Activated T-cell treated with anti-CD3 and anti-CD28 coated beads for 1 hour (primary cell): Measurements from ENCODE around the gene DGCR2.

Source experiments
- DNase-seq: peaks from one replicate; pipeline ENCODE4 v3.0.0-alpha.2; 2020; ENCODE audit warnings: low read depth

Gene DGCR2

DNA sequence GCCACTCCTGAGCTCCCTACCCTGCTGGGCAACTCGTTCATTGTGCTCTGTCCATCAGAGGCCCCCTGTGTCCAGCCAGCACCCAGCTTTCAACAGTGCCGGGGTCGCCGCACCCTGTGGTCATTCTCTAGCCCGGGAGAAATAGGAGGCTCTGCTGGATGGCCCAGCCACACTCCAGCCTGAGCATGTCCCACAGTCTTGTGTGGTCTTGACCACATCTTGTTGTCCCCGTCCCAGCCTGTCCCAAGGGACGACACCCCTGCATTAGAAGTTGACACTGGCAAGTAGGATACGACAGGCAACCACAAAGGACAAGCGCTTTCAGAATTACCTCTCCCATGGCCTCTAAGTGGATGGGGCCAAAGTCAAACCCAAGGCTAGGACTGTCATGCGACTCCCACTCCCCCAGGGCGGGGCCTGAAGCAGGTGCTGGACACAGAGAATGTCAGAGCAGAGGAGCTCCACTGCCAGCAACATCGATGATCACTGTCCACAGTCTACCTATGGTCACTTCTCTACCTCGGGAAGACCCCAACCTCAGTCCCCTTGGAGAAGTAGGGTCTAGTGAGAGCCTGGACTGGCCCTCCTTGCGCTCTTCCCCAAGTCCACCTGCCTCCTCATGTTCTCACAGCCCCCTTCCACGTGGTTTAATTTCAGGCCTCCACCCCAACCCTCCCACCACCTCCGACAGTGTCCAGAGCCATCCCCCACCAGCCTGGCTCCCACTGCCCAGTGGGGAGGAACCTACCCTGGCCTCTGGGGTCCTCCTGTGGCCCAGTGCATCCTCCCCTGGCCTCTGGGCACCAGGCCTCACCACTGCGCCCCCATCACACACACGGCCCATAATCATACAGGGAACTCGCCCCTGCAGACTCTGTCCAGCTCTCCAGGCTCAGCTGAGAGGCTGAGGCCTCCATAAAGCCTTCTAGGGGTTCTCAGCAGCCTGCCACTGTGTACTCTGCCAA, 4.4 kb upstream of the DGCR2 start:
- no peak for DNase-seq

DNA sequence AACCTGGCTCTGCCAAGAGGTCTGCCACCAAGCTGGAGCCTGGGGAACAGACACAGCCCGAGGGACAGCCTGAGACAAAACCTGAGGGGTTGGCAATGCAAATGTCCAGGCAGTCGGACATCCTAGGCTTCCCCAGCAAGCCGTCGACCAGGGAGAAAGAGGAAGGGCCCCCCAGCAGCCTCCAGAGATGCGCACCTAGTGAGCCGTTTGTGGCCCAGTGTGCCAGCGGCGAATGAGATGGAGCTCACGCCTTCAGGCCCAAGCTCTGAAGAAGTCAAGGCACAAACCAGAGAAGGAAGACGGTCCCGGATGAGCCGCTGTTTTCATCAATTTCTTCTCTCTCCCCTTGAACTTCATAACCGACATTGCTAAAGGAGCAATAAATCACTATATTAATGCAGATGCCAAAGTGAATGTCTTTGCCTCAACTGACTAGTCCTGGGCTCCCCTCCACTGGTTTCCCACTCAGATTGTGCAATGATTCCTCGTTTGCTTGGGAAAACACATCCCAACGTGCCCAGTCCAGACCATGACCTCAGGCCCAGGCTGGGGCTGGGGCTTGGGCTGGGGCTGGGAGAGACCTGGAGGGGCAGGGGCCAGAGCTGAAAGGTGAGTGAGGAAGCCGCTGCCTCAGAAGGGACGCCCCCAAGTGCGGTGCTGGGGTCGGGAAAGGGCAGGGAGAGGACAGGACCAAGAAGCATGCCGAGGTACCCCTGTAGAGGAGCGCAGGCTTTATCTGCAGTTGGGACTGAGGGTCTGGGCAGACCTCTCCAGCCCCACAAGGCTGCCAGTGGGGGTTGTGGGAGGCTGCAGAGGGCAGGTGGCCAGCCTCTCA, 3.5 kb upstream of the DGCR2 start:
- DNase-seq = no peak

DNA sequence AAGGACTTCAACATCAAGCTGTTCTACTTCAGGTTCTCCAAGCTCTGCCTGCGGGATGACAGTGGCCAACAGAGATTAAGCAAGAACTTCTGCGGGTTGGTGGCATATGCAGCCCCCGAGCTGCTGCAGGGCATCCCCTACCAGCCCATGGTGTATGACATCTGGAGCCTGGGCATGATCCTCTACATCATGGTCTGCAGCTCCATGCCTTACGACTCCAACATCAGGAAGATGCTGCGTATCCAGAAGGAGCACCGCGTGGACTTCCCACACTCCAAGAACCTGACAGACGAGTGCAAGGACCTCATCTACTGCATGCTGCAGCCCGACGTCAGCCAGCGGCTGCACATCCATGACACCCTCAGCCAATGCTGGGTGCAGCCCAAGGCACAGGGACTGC, 2.8 kb upstream of the DGCR2 start:
- DNase-seq = no peak

DNA sequence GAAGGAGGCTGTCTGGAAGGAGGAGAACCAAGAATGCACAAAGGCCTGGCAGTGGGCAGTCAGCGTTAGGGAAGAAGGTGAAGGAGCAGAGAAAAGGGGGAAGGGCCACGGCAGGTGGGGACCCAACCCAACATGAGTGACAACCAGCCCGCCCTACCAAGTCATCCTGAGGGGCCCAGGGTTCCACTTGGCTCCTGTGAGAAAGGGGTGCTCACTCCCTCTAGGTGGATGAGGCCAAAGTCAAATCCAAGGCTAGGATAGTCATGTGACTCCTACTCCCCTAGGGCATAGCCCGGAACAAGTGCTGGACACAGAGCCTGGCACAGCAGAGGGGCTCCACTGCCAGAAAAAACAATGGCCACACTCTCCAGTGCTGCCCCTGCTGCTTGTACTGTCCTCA, 2.2 kb upstream of the DGCR2 start:
- DNase-seq = no peak

DNA sequence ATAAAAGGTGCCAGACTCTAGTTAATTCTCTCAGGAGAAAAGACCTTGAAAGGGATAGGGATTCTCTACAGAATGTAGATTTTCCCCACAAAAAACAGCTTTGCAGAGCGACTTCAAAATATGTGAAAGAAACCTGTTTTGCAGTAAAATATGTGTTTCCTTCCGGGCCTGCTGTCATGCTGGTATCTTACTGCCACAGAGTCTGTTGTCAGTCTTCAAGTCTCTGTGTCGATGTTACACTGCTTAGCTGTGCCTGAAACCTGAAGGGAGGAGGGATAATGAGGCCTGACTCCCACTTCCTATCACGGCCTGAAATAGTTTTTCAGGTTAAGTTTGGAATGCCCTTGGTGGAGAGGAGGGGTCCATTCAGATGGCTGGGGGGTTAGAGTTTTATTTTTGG, 1.7 kb upstream of the DGCR2 start:
- no peak for DNase-seq

DNA sequence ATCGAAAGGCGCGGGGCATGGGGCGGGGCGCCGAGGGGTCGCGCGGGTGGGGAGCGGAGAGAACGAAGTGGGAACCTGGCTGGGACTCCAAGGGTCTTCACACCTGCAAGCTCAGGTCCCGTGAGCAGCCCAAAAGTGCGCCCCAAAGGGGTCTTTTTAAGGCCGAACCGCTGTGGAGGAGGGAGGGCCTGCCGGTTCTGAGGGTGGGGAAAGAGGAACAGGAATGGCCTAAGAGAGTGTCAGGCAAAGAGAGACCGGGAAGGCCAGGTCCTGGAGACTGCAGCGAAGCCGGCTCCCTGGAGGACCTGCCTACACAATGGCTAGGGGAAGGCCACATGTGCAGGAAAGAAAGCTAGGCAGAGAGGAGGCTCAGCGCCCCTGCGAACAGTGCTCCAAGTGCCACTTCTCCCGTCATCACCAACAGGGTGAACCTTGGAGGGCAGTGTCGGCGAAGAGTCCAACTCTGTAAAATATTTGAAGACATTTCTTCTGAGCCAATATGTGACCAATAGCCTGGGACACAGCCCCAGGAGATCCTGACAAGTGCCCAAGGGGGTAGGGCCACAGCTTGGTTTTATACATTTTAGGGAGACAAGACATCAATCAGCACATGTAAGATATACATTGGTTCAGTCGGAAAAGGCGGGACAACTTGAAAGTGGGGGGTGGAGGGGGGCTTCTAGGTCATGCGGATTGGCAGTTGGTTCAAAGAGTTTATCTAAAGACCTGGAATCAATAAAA, 710 bp upstream of the DGCR2 start:
- DNase-seq = no peak

DNA sequence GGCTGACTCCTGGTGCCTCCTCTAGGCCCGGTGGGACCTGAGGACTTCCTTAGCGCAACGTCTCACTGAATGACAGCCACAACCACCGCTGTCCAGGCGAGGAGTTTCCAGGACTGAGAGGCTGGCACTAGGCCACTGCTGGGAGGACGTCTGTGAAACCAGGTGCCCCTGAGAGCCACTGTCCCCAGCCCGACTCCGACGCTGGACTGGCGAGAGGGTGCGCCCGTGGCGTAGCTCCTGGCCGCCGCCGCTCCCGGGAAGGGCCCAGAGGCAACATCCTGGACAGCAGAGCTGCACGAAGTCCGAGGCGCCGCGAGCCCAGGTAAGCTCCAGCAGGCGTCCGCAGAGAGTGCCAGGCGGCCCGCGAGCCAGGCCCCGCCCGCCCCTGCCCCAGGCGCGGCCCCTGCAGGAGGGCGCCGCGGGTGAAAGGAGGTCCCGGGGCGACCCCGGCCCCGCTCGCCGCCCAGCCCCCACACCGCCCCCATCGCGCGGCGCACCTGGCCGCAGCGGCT, 525 bp downstream of the DGCR2 start:
- no peak for DNase-seq

DNA sequence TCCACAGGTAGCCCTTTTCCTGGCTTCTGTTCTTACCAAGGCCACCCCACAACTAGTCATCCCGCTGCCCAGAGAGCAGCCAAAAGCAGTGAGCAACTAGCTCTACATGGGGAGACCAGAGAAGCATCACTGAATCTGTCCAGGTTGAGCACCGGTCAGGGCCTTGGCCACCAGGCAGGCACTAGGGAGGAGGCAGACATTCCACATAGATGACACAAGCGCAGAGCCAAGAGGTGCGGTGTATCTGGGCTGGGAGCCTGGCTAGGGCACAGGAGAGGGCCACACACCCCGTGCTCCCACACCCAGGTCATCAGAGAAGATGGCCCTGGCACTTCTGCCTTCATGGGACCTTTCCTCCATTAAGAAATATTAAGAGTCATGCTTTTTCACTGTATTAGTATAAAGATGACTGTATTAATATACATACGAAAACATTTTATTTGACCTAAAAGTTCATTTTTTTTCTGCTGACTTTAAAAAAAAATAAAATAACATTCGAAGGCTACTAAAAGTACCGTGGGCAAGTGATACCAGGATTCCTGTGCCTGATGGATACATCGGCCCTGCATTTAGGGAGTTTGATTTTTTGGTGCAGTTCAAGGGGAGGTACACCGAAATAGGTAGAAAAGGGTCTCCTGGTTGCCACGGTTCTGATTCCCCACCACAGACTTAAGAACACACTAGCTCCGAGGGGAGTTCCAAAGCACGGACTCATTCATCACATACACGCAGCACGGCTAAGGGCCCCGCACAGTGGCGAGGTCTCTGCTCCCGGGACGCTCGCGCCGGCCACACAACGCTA, 1.2 kb downstream of the DGCR2 start:
- DNase-seq = no peak

DNA sequence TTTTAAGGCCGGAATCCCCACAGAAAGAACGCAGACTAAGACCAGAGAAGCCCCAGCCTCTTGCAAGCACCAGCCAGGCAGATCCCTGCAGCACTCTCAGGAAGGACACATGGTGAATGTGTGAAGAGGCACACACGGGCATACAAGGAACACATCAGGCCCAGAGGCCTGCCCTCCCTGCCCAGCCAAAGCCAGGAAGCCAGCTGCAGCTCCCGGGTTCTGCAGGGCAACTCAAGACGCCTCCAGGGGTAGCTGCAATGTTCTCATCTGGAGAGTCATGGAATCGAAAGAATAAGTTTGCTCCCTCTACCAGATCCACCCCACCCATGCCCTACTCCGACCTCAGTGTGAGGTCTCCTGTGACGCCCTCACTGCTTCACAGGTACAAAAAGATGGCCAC, 2.3 kb downstream of the DGCR2 start:
- DNase-seq = no peak

DNA sequence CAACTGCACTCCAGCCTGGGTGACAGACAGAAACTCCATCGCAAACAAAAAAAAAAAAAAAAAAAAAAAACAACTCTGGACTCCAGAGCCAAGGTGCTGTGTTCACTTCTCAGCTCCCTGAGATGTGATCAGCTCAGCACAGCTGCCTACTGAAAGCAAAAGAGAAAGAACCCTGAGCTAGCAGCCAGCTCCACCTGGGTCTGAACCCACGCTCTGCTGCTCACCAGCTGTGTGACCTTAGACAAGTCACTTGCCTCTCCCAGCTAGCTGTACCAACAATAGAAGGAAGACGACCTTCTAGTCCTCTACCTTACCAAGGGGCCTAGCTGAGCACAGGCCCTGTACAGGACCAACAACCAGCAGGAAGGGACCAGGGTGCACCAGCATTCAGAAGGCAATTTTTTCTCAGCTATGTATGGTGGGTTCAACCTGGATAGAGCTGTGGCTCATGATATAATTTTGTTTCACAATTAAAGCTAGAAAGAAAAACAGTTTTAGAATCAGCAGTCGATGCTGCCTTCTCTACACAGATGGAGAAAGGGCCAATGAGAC, 3.8 kb downstream of the DGCR2 start:
- no peak for DNase-seq

DNA sequence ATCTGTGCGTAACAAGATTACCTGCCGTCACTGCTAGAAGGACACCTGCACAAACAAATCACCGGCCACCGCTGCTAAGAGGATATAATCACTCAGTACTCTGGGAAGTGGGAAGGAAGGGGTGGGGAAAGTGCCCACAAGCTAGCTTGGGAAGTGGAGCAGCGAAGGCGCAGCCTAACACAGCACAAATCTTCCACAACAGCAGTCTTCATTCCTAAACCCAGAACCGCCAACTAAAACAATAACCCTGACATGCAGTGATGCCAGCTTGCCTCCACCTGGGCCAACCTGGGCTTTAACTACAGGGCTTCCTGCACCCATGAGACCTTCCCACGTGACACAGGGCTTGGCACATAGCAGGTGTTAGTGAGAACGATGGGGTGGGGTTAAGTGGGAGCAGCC, 5.1 kb downstream of the DGCR2 start:
- no peak for DNase-seq

DNA sequence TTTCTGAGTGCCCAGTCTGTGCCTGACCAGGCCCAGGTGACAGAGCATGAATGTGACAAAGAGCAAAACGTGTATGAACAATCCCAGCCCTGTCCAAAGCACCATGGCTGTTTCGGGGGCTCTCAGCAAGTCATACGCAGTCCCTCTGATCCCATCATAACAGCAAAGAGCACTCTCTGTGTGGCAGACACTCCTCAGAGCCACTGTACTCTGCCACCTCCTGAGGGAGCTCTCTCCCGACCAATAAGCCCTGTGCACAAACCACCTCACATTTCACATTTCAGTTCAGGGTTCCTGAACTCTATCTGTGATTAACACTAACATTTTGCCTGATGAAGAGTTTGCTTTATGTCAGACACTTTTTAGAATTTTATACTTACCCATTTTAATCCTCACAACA, 6.6 kb downstream of the DGCR2 start:
- no peak for DNase-seq

DNA sequence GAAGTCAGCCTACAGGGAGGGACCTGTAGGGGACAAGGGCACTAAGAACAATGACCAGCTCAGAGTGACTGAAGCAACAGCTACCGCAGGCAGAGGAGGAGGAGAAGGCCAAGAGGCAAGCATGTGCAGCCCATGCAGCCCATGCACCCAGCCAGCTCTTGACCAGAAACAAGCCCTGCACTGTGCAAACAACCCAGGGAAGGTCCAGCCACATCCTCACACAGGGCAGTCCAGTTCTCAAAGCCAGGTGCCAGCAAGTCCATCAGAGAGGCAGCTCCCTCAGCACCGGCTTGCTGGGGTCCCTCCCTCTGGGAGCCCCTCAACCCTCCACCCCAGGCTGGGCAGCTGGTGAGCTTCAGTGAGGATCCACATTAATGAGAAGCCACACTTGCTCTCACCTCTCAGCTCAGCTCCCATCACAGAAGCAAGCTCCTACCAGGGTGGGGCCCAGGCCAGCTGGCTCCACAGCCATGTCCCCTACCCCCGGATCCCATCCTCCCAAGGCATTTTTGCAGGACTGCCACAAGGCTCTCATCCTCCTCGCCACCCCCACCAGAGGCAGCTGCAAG, 7.1 kb downstream of the DGCR2 start:
- DNase-seq = no peak

DNA sequence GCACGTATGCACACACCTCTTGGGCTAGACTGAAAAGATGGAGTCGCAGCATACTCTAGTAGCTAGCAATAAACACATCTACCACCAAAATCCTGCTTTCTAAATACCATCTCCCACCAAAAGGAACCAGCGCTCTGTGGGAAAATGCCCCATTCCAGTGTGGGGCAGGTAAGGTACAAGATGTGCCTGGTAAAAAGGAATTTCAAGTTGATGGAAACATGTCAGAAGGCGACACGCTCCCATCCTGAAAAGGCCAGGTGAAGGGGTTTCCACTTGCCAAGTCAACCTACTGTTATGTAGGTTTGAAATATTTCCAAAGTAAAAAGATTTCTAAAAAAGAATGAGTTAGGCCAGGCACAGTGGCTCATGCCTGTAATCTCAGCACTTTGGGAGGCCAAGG, 8.8 kb downstream of the DGCR2 start:
- DNase-seq = no peak

DNA sequence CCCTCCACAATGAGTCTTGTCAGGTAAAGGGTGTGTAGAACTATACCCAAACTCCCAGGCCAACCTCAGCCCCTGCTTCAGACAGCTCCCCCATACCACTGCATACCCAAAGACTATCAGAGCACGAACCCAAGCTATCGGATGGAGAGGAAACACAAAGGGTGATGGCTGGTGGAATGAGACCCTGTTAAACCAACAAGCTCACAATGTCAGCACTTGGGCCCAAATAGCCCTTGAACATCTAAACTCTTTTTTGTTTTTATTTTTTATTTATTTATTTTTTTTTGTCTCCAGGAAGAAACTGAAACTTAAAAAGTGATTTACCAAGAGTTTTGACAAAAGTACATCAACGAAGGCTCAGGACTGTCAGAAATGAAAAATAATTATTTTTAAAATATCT, 10.6 kb downstream of the DGCR2 start:
- no peak for DNase-seq

DNA sequence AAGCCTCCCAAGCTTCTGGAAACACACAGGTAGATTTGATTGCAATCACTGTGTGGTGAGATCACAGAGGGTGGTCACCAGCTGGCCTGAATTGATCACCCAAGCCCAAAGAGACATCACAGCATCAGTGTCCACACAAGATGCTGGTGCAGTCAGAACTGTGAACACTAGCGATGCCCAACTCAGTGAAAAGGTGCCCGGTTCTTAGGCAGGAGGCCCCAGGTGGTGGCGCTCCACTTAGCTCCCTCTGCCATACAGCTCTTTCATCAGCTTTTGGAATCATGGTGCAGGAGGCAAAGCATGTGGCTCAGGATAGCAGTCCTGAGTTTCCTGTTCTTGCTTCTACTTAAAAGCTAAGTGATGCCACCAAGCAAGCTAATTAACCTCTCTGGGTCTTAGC, 11.1 kb downstream of the DGCR2 start:
- DNase-seq = no peak

DNA sequence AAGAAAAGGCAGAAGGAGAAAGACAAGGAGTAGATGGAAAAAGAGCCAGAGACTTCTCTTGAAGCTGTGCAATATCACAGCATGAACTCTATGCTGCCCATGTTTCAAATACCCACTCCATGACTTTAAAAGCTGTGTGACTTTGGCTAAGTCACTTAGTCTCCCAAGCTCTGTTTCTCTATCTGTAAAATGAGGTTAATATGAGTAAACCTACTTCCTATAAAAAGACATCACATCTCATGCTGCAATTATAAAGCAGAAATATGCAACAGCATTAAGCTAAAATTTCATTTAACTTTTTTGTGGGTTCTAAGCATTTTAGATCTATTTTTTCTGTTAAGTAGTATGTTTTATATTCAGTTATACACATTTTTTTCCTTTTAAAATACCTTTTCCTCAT, 11.6 kb downstream of the DGCR2 start:
- DNase-seq = no peak

DNA sequence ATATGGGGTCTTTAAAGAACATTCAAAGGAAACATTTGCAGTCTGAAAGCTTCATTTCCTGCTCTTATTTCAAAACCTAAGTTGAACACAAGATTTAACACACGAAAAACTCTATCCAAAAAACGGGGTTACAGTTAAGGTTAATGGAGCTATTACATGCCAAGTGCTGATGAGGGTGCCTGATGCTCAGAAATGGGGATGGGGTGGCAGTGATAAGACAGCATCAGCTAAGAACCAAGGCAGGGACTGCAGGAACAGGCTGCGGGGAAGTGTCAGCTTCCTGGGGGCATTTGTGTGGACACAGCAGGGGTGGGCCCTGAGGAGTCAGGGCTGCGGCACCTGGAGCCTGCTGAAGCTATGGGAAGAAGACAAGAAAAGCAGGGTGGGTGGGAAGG, 12.2 kb downstream of the DGCR2 start:
- no peak for DNase-seq

DNA sequence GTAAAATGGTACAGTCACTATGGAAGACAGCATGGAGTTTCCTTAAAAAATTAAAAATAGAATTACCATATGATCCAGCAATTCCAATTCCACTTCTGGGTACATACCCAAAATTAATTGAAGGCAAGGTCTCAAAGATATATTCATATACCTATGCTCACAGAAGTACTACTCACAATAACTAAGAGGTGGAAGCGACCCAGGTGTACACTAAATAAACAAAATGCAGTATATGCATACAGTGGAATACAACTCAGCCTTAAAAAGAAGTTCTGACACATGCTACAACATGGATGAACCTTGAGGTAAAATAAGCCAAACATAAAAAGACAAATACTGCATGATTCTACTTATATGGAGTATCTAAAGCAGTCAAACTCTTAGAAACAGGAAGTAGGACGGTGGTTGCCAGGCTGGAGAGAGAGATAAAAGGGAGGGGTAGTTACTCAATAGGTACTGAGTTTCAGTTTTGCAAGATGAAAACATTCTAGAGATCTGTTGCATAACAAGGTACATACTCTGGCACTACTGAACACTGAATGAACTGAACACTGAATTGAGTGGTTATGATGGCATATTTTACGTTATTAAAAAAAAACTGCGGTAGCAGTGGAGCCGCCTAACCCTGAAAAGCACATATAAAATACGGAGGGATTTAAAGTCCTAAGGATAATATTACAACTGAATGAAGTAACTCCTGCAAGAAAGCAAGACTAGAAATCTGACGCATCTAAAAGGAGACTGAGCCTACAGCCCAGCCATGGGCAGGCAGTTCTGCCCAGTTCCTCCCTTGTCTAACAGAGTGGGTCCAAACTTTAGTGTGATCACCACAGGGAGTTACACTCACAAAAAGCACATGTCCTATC, 12.8 kb downstream of the DGCR2 start:
- DNase-seq = no peak

DNA sequence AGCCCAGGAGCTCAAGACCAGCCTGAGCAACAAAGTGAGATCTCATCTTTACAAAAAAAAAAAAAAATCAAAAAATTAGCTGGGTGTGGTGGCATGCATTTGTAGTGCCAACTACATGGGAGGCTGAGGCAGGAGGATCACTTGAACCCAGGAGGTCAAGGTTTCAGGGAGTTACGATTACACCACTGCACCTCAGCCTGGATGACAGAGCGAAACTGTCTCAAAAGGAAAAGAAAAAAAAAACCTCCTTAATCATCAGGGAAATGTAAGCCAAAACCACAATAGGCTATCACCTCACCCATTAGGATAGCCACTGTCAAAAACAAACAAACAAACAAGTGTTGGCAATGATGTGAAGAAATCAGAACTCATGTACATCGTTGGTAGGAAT, 13.4 kb downstream of the DGCR2 start:
- no peak for DNase-seq
